Upper lobe of left lung (tissue), 4 donors: ENCODE data around the gene GLCE.

Source experiments
- EP300 ChIP-seq, 4 donors: sonication (generic); formaldehyde crosslinking; IDR thresholded peaks; one replicate each; pipeline ENCODE4 v1.5.1; 2017; ENCODE audit warnings: antibody characterized with exemption in 4 of 4, control low read depth in 2 of 4
- POLR2A ChIP-seq, 4 donors: fragments of 450-650 bp; IDR thresholded peaks; one replicate each; pipeline ENCODE4 v1.5.1; 2016 to 2017; ENCODE audit warnings: antibody characterized with exemption in 4 of 4, mild to moderate bottlenecking in 2 of 4
- TF ChIP-seq, protein P1 (sequence below), 6 experiments: fragments of 450-650 bp in 4 of 6; fragments of 200-600 bp in 2 of 6; sonication (generic) in 2 of 6; IDR thresholded peaks; one replicate each; pipeline ENCODE4 v1.5.1; 2016 to 2019; ENCODE audit warnings: antibody characterized with exemption in 6 of 6

DNA sequence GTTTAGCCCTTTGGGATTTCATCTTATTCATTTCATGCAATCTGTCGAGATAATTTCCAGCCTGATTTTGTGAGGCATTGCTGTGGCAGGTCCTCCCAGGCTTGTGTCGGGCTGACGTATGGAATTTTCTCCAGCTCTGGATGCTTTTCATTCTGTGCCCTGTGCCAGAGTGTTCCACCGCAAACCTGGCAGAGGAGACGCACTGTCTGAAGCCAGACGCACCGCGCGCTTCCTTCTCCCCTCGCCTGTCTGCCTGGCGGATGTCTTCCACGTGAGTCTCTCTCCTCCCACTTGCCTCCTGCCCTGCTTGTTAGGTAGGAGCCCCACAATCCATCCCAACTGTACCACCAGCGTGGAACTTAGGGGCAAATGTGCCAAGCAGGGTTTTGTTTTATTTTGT, 20.1 kb upstream of the GLCE start:
- no peak for TF ChIP-seq EP300 (IDR thresholded peaks at IDR 0.05)
- TF ChIP-seq, protein P1, sequence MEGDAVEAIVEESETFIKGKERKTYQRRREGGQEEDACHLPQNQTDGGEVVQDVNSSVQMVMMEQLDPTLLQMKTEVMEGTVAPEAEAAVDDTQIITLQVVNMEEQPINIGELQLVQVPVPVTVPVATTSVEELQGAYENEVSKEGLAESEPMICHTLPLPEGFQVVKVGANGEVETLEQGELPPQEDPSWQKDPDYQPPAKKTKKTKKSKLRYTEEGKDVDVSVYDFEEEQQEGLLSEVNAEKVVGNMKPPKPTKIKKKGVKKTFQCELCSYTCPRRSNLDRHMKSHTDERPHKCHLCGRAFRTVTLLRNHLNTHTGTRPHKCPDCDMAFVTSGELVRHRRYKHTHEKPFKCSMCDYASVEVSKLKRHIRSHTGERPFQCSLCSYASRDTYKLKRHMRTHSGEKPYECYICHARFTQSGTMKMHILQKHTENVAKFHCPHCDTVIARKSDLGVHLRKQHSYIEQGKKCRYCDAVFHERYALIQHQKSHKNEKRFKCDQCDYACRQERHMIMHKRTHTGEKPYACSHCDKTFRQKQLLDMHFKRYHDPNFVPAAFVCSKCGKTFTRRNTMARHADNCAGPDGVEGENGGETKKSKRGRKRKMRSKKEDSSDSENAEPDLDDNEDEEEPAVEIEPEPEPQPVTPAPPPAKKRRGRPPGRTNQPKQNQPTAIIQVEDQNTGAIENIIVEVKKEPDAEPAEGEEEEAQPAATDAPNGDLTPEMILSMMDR (IDR thresholded peaks at IDR 0.05): no peak
- TF ChIP-seq POLR2A (IDR thresholded peaks at IDR 0.05): no peak
